ENCODE data around the gene ZNF524. TPM values are rescaled to one million over a fixed set of nuclear protein-coding genes. Genes with fewer than 3 reads are reported as not detected.
A peak's percentile ranks its signal among the peaks of the same experiment; 100 is the strongest.

Gene ZNF524
- total and polyA plus RNA-seq, 2 experiments from 2014 or later, result 17.3 to 29.1 TPM

GRCh38 chr19:55600662-55601028, 557 bp downstream of the ZNF524 start:
- H3K27me3 ChIP-seq, result no peaks in the 10 kb centered on the region
- no peak for TF ChIP-seq CTCF (IDR thresholded peaks at IDR 0.05; ENCODE audit: low read depth, low read length)
- H3K4me3 ChIP-seq, result peak overlapping the region; percentile 65
- peaks cover 4% of the 10 kb centered on the region for H3K36me3 ChIP-seq
- H3K27ac ChIP-seq, result peak overlapping the region; percentile 98
- H3K4me1 ChIP-seq (ENCODE audit: low read depth), result no peaks in the 10 kb centered on the region
- H3K9me3 ChIP-seq (ENCODE audit: low read depth), result no peaks in the 10 kb centered on the region
- DNase-seq (ENCODE audit: low read depth in 1 of 2, low spot score in 1 of 2), result no peak

- TF ChIP-seq CTCF (IDR thresholded peaks at IDR 0.05; ENCODE audit: low read depth, low read length), result no peak
- H3K9me3 ChIP-seq (ENCODE audit: low read depth), result no peaks in the 10 kb centered on the region
- no peaks in the 10 kb centered on the region for H3K4me1 ChIP-seq (ENCODE audit: low read depth)
- H3K36me3 ChIP-seq, result peaks cover 4% of the 10 kb centered on the region
- peak overlapping the region; percentile 98 for H3K27ac ChIP-seq
- H3K27me3 ChIP-seq, result no peaks in the 10 kb centered on the region
- peak overlapping the region; percentile 65 for H3K4me3 ChIP-seq
- no peak for DNase-seq (ENCODE audit: low read depth in 1 of 2, low spot score in 1 of 2)
Observed at GRCh38 chr19:55601084-55601483, 996 bp downstream of the ZNF524 start.

DNA sequence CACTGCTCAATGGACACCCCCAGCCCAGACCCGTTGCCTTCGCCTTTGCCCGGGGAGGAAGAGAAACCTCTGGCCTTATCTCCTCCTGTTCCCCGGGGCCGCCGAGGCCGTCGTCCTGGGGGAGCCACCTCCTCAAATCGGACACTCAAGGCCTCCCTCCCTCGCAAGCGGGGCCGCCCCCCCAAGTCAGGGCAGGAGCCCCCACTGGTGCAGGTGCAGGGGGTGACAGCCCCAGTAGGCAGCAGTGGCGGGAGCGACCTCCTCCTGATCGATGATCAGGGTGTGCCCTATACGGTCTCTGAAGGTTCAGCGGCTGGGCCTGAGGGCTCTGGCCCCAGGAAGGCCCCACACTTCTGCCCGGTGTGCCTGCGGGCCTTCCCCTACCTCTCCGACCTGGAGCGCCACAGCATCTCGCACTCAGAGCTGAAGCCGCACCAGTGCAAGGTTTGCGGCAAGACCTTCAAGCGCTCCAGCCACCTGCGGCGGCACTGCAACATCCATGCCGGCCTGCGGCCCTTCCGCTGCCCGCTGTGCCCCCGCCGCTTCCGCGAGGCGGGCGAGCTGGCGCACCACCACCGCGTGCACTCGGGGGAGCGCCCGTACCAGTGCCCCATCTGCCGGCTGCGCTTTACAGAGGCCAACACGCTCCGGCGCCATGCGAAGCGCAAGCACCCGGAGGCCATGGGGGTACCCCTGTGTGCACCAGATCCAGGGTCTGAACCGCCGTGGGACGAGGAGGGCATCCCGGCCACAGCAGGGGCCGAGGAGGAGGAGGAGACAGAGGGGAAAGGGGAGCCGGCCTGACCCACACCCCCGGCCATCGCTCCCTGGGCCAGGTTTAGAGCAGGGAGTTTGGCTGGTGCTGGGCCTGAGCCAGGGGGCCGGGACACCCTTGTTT, 2.3 kb downstream of the ZNF524 start:
- TF ChIP-seq CTCF (IDR thresholded peaks at IDR 0.05; ENCODE audit: low read depth, low read length), result no peak
- H3K4me3 ChIP-seq, result no peak overlapping the region

DNA sequence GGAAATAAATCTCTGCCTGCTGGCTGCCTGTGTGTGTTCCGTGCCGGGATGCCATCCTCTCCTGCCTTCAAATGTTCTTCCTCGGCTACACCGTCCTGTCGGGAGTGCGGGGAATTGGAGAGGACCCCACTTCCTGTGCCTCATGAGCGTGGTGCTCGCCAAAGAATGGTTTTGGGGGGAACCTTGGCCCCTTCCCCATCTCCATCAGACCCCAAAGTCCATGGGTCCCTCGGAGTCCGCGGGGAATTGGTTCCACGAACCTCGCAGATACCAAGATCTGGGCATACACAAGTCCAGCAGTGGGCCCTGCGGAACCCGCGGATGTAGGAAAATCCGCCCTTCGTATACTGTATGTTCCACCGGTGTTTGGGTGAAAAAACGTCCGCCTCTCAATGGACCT, 3.0 kb downstream of the ZNF524 start:
- no peak for DNase-seq (ENCODE audit: low read depth in 1 of 2, low spot score in 1 of 2)
- peak overlapping the region; percentile 97 for H3K27ac ChIP-seq
- no peak overlapping the region for H3K4me3 ChIP-seq
- no peaks in the 10 kb centered on the region for H3K9me3 ChIP-seq (ENCODE audit: low read depth)
- no peaks in the 10 kb centered on the region for H3K27me3 ChIP-seq
- H3K4me1 ChIP-seq (ENCODE audit: low read depth), result peaks cover 6% of the 10 kb centered on the region
- H3K36me3 ChIP-seq, result no peaks in the 10 kb centered on the region
- TF ChIP-seq CTCF (IDR thresholded peaks at IDR 0.05; ENCODE audit: low read depth, low read length), result no peak

More for the DNA sequence above, 2.3 kb downstream of the ZNF524 start:
- Histone ChIP-seq H3K27me3 (no peaks in the 10 kb centered on the region), H3K9me3 (ENCODE audit: low read depth) (no peaks in the 10 kb centered on the region), H3K36me3 (no peaks in the 10 kb centered on the region), H3K4me1 (ENCODE audit: low read depth) (peaks cover 6% of the 10 kb centered on the region), H3K27ac (no peak overlapping the region)
- no peak for DNase-seq (ENCODE audit: low read depth in 1 of 2, low spot score in 1 of 2)

- H3K4me3 ChIP-seq, result no peak overlapping the region
- no peaks in the 10 kb centered on the region for H3K36me3 ChIP-seq
- peak overlapping the region; percentile 97 for H3K27ac ChIP-seq
- peaks cover 6% of the 10 kb centered on the region for H3K4me1 ChIP-seq (ENCODE audit: low read depth)
- no peak for DNase-seq (ENCODE audit: low read depth in 1 of 2, low spot score in 1 of 2)
- TF ChIP-seq CTCF (IDR thresholded peaks at IDR 0.05; ENCODE audit: low read depth, low read length), result no peak
- H3K9me3 ChIP-seq (ENCODE audit: low read depth), result no peaks in the 10 kb centered on the region
- H3K27me3 ChIP-seq, result no peaks in the 10 kb centered on the region
Observed at GRCh38 chr19:55603581-55604292, 3.6 kb downstream of the ZNF524 start.

Measured in cardiac muscle cell (in vitro differentiated cells and primary cell).